GM19452 (cell line): ENCODE results near the gene COPZ1.
"Not testable (repeated sequence)": the region's sequence is repeated elsewhere in the genome, so short reads cannot be mapped to it uniquely, and the experiment has no call there.

Experiments
- ATAC-seq: cut with Tn5 transposase; IDR thresholded peaks from one replicate; pipeline ENCODE4 v1.9.1; 2021; ENCODE audit not compliant: unreplicated experiment

The COPZ1 gene

DNA sequence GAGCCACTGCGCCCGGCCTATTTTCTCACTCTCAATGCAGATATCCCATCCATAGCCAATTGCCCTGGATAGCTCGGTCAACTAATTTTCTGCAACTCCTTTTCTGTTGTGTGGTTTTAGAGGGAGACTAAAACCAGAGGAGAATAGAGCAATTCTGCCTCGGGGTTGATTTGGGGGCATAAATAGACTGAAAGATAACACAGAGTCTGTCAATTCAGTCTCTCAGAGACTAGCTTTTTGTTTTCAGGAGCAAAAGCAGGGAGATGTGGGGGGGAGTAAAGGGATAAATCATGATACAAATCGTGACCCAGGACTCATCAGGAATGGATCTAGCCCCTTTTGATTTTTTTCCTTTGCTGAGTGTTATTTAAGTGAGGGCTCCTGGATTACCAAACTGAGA, 6.5 kb downstream of the COPZ1 start:
- no peak for ATAC-seq

DNA sequence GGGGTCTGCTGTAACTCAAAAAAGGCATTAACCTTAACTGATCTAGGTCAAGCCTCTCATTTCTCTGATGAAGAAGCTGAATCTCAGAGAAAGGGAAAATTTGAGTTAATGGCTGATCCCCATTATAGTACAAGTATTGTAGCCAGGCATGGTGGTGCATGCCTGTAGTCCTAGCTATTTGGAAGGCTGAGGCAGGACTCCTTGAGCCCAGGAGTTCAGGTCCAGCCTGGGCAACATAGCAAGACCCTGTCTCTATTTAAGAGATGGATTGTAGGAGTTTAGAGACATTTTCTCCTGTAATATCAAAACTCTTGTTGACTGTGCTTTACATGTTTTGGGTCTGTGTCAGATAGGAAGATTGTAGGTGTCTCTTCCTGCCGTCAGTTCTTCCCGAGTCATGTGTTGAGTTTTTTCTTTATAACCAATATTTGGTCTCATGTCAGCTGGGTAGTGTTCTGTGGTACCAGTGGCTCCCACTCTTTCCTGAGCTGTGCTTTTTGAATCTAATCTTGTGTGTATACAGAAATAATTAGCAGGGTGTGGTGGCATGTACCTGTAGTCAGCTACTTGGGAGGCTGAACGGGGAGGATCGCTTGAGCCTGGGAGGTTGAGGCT, 8.6 kb downstream of the COPZ1 start:
- no peak for ATAC-seq

DNA sequence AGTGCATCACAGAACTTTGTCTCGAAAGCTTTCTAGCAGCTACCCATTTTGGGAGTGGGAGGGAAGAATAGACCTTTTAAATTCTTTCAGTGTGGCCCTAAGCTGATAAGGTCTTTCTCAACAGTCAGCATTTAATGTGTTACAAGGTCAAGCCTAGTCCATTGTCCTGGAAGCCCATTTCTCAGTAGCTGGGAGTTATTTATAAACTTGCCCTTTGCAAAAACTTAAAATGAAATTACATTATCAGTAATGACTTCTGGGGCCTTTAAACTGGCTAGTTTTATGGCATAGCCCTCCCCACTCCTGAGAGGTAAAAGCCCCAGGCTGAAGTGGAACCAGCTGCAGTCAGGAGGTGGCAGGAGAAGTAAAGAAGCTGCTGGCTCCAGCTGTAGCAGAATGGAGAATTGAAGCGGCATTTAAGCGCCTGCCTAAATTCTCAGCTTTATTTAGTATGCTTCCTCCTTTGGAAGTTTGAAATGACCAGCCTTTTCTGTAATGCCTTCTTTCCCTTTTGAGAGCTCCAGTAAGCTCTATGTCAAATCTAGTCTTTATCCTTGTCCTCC, 12.4 kb downstream of the COPZ1 start:
- no peak for ATAC-seq

GRCh38 chr12:54337854-54338650, 13.1 kb downstream of the COPZ1 start:
- no peak for ATAC-seq

DNA sequence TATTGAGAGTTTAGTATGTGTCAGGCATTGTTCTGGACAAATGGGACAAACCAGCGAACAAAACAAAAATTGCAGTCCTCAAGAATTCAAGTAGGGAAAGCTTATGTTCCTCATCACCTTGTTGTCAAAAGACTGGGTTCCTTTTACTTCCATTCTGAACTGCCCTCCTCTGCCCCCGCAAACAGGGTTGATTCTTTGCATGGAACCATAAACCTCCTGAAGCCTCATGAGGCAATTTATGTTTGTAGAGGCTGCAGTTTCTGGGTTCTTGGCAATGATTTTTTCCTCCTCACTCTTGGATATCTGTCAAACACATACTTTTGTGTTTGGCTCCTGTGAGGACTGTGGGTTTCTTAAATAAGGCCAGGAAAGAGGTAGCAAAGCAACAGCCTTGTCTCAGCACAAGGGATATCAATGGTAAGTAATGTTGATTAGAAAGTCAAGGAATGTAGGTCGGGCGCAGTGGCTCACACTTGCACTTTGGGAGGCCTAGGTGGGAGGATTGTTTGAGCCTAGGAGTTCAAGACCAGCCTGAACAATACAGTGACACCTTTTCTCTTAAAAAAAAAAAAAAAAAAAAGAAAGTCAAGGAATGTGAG, 13.9 kb downstream of the COPZ1 start:
- ATAC-seq: no peak

GRCh38 chr12:54340846-54341245, 15.9 kb downstream of the COPZ1 start:
- ATAC-seq: no peak

DNA sequence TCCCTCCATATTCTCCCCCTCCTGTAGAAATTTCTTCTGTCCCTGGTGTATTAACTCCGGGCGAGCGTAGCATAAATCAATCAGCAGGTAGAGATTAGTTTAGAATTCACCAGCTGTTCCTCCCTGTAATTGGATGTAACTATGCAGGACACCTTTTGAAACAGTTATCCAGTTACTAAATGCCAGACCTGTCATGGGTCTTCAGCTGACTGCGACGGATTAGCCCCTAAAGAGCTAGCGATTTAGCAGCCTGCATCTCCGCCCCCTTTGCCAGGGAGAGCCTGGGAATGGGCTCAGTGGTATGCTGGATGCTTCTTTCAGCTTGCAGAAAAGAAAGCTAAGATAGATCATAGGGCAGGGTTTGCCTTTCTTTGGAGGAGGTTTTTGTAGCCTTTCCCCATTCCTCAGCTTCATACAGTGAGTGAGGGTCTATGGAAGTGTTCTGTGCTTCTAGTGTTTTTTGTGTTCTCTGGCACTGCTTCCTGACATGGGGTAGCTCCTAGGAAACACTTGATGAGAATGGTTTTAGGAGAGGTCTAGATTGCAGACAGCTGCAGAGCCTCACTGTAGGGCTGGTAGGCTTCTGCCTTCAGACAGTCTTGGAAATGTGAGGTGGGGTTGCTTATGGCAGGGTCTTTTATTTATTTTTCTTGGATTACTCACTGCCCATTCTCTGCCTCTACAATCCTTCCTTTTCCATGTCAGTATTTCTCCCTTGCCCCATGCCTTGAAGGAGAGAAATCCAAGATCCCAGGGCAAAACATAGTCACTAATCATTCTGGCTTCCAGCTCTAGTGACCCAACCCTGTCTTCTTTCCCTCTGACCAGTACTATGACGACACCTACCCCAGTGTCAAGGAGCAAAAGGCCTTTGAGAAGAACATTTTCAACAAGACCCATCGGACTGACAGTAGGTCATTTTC, 16.7 kb downstream of the COPZ1 start:
- ATAC-seq: no peak

DNA sequence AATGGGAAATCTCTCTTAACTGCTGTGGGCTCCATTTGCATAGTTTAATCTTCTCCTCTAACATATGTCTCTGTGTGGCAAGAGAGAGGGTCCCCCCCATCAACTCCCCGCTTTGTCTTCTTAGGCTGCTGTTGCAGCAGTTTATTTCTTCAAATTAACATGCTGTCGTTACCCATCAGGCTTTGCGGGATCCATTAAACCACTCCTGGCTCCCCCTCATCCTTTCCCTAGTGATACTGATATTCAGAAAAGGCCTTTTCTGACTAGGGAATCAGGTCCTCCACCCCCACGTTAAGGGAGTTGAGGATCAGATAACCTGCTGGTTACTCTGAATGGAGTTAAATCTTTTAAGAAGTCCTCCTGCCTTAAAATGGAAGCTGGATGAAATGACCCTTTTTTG, 24.1 kb downstream of the COPZ1 start:
- no peak for ATAC-seq

DNA sequence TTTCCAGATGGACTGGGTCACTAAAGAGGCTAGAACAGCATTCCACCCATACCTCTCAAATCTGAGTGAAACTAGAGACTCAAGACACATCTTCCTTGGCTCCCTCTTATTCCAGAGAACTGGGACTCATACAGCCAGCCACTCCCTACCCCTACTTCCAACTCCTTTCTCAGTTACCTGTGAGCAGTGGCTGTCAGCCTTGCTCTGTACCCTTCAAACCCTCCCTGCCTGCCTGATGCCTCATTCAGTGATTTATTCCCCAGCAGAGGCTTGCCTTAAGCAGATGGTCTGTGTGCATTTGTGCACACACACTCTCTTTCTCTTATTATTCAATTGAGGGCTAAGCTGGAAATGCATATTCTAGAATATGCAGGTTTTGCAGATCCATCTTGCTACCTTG, 24.7 kb downstream of the COPZ1 start:
- ATAC-seq: no peak

- no peak for ATAC-seq
Measured at GRCh38 chr12:54350743-54351142, 25.8 kb downstream of the COPZ1 start.

DNA sequence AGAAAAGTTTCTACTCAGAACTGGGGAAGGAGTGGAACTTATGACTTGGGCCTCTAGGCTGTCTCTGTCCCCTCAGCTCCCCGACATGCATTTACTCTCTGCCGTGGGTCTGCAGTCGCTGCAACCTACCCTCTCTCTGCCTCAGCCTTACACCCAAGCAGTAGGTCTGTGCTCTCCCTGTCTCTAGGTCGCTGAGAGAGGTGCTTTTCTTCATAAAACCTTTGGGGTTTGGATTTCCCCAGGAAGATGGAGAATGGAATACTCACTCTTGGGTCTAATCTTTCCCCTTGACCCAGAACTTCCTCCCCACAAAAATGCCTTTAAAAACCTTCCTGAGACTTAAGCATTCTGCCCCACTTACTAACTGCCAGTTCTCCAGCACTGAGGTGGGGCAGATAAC, 26.4 kb downstream of the COPZ1 start:
- no peak for ATAC-seq

GRCh38 chr12:54352022-54352531, 27.1 kb downstream of the COPZ1 start:
- ATAC-seq: no peak

DNA sequence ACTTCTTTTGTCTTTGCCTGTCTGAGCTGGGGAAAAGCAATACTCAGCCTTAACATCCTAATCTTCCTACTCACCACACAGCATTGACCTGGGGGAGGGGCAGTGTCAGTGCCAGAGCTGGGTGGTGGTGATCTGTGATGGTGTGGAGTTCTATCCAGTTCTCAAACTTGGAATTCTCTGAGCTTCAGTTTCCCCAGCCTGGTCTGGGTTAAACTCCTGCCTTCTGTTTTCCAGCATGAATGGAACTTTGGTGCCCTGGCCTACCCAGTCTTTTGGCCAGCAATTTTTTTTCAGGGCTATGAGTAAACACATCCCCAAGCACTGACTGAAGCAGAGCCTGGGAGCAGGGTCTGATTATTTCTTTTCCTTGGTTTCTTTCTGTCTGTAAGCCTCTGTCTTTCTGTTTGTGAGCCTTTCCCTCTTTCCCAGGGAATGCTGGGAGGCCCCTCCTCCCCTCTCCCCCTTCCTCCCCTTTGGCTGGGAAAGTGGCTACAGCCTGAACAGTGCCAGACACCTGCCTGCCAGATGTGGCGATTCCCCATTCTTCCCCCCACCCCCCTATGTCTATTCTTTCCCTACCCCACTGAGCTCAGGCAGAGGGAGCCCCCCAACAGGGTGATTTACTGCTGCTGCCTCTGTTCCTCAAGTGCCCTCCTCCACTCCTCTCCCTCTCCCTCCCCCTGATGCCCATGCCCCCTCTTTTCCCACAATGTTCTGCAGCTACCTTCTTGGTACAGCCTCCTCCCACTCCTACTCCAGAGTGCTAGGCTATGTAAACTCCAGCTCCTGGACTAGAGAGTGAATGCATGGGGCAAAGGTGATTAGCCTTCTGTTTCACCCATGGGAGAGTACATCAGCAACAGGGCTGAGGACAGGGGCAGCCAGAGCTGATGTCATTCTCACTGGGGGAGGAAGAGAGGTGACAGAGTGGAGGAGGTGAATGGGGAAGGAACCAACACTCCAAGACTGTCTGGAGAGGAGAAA, 28.3 kb downstream of the COPZ1 start:
- no peak for ATAC-seq

DNA sequence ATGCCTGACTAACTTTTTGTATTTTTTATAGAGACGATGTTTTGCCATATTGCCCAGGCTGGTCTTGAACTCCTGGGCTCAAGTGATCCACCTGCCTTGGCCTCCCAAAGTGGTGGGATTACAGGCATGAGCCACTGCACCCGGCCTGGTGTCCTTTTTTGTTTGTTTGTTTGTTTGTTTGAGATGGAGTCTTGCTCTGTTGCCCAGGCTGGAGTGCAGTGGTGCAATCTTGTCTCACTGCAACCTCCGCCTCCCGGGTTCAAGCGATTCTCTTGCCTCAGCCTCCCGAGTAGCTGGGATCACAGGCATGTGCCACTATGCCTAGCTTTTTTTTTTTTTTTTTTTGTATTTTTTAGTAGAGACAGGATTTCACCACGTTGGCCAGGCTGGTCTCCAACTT, 29.3 kb downstream of the COPZ1 start:
- ATAC-seq: not testable (repeated sequence)

DNA sequence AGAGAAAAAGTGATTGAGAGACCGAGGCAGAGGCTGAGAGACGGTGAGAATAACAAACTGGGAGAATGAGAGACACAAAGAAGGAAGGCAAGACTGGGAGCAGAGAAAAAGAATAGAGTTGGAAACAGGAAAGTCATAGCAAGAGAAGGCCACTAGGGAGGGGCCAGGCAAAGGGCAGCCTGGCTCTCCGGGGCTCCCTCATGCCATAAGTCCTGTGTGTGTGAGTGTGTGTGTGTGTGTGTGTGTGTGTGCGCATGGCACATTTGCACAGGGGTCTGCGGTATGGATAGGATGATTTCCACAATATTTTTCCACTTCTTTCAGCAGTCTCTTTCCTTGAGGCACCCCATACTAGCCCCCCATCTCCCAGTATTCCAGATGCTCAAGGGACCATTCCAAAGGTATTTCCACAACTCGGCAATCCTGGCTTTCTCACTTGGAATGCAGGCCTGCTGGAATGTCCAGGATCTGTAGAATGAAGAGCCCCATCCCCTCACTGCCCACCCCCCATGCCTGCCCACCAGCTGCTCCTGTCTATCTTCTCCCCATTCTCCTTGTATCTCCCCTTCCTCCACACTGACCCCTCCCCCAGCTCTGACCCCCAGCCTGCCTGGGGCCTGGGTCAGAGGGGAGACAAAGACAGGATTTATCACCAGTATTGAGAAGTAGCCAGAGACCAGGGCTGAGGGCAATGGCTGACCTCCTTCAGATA, 30.3 kb downstream of the COPZ1 start:
- ATAC-seq: no peak

DNA sequence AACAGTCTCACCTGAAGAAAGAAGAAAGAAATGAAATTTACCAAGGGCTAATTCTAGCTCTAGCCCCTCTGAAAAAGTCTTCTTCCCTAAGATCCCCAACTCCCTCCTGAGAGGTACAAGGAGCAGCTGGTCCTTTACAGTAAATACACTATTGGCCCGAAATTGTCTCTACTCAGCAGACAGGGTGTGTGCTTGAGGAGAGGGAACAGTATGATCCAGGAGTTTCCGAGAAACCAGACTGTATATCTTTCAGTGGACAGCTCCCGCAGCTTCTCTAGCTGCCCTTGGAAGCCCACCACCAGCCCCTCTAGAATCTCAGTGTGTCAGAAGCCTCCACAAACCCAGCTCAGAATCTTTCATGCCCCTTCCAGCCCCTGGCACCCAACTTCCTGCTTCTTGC, 31.3 kb downstream of the COPZ1 start:
- no peak for ATAC-seq

DNA sequence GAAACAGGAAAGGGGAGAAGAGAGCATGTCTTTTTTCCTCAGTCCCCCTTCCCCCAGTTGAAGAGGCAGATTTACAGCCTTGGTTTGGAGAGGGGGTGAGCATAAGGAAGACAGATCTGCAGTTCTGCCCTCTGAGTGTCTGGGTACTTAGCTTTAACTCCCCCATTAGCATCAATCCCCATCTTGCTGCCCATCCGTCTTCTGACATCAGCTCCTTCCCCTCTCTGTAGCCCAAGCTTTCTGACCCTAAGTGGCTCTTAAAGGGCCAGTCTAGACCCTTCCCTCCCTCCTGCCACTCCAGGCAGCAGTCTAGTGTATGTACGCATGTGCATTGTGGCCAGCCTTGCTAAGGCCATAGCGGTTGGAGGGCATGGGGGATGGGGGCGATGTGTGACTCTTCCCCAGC, 32.0 kb downstream of the COPZ1 start:
- ATAC-seq: no peak

DNA sequence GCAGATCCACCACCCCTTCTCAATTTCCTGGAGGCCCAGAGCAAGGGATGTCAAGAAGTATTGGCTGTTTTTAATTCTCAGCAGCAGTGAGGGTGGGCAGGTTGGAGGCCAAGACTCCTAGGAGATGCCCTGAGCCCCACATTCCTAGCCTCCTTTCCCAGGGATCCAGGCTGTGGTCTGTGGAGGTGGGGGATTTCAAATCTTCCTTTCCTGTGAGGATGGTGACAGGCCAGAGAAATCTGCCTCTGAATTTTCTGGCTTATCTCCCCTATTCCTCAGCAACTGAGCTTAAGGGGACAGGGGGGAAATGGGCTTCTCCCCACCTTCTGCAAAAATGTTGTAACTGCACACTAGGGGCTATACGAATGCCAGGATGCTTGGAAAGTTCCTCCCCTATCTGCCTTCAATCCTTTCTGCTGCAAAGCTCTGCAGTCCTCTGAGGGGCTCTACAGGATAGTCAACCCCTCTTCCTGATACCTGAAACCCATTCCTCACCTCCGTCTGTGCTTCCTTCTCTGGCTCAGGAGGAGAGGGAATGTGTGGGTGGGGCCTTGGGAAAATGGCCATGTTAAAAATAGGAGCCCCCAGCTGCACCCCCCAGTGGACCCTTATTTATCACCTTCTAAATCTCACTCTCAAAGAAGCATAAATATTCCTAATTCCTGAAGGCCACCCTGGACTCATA, 32.7 kb downstream of the COPZ1 start:
- ATAC-seq: no peak
